Measurements from ENCODE around the gene LTV1.
"Not testable (repeated sequence)": the region's sequence is repeated elsewhere in the genome, so short reads cannot be mapped to it uniquely, and the experiment has no call there.

Gene LTV1, protein sequence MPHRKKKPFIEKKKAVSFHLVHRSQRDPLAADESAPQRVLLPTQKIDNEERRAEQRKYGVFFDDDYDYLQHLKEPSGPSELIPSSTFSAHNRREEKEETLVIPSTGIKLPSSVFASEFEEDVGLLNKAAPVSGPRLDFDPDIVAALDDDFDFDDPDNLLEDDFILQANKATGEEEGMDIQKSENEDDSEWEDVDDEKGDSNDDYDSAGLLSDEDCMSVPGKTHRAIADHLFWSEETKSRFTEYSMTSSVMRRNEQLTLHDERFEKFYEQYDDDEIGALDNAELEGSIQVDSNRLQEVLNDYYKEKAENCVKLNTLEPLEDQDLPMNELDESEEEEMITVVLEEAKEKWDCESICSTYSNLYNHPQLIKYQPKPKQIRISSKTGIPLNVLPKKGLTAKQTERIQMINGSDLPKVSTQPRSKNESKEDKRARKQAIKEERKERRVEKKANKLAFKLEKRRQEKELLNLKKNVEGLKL

DNA sequence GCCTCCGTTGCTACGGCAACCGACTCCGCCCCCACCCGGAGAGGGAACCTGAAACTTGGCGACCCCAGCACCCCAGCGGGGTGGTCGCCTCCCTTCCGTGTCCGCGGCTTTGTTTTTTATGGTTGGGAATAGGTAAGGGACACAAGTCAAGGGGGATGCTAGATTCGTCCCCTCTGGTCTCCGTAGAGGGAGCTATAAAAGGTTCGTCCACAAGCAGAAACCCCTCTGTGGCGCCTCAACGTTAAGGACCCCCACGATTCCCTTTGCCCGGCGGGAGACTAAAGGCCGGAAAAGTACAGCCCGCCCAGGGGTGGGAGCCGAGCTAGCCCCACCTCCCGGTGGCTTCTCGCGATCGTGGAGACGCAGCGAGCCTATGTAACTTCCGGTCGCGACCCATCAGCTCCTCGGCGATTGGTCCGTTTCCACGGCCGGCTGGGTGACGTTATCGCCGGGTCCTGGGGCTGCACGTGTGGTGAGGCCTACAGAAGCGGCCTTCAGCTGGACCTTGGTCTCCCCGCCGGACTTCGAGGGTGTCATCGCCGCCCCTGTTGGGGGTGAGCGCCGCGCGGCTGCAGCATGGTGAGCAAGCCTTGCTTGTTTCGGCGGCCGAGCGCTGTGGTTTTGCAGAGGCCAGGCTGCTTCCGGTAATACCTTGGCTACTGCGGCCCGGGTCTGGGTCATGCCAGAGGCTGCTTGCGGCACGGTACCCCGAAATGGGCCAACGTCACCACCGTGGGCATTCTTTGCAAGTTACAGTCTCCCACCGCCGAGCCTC, at the start of gene LTV1:
Gene LTV1 (plus strand): TSS at position 437 of the 775 bp plus-strand sequence. CDS start 140 bp downstream, at position 577.
- peak; percentile 93 for DNase-seq

DNA sequence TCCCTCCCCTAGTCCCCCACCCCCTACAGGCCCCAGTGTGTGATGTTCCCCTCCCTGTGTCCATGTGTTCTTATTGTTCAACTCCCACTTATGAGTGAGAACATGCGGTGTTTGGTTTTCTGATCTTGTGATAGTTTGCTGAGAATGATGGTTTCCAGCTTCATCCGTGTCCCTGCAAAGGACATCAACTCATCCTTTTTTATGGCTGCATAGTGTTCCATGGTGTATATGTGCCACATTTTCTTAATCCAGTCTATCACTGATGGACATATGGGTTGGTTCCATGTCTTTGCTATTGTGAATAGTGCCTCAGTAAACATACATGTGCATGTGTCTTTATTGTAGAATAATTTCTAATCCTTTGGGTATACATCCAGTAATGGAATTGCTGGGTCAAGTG, 46.6 kb upstream of the LTV1 start:
- not testable (repeated sequence) for DNase-seq

DNA sequence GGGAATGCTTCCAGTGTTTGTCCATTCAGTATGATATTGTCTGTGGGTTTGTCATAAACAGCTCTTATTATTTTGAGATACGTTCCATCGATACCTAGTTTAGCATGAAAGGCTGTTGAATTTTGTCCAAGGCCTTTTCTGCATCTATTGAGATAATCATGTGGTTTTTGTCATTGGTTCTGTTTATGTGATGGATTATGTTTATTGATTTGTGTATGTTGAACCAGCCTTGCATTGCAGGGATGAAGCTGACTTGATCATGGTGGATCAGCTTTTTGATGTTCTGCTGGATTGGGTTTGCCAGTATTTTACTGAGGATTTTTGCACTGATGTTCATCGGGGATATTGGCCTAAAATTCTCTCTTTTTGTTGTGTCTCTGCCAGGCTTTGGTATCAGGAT, 44.7 kb upstream of the LTV1 start:
- not testable (repeated sequence) for DNase-seq

DNA sequence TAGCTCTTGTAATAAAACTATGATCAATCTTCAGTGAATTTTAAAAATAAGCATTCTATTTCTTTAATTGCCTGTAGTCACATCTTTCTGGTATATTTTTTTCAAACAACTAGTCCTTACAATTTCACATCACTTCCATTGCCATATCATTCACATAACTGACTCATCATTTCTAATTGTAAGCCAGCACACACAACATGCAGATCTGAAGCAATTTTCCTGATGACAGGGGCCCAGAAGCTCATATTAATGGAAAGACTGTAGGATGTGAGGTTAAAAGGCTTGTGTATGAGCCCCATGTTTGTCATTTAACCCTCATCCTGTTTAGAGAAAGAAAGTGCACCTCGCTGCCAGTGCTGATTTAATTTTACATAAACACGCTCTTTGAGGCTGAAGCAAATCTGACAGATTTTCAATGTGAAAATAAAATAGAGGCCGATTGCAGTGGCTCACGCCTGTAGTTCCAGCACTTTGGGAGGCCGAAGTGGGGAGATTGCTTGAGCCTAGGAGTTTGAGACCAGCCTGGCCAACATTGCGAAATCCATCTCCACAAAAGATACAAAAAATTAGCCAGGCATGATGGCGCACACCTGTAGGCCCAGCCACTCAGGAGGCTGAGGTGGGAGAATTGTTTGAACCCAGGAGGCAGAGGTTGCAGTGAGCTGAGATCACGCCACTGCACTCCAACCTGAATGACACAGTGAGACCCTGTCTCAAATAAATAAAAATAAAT, 40.1 kb upstream of the LTV1 start:
- DNase-seq, result no peak

DNA sequence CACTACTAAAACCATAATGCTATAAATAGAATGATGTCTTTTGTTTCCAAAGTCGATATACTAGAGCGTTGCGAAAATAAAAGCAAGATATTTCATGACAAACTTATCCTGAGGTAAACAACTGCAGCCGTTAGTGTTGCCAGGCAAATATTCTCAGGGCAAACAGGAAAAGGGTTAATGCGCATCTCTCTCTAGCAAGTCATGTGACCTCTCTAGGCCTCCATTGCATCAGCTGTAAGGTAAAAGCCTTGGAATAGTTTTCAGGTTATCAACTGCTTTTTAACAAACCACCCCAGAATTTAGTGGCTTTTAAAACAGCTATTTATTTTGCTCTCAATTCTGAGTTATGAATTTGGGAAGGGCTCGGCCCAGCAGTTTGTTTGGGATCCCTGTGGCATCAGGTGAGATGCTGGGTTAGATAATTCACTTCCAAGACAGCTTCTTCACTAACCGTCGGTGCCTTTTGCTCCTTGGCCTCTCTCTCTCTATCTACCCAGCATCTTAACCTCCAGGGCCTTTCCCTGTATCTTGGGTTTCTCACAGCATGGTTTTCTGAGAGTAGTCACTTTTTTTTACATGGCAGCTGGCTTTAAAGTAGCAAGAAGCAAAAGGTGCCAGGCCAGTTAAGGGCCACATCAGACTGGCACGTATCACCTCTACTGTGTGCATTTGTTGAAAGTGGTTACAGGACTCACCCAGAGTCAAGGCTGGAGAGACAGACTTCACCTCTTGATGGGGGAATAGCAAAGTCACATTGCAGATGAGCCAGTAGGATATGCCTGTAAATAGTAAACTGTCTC, 39.2 kb upstream of the LTV1 start:
- DNase-seq, result no peak

DNA sequence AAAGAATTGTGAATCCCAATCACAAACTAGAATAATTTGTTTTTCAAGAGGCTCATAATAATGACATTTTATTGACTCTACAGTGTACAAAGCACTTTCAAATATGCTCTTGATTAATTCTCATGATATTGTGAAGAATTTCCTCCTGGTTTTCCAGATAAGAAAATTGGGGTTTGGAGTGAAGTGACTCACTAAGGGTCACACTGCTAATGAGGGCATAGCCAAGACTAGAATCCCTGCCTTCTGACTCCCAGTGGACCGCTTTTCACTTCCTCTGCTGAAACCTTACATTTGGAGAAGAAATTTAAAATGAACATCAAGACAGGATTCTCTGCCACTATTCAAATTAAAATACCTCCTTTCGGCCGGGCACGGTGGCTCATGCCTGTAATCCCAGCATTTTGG, 38.3 kb upstream of the LTV1 start:
- DNase-seq, result no peak

DNA sequence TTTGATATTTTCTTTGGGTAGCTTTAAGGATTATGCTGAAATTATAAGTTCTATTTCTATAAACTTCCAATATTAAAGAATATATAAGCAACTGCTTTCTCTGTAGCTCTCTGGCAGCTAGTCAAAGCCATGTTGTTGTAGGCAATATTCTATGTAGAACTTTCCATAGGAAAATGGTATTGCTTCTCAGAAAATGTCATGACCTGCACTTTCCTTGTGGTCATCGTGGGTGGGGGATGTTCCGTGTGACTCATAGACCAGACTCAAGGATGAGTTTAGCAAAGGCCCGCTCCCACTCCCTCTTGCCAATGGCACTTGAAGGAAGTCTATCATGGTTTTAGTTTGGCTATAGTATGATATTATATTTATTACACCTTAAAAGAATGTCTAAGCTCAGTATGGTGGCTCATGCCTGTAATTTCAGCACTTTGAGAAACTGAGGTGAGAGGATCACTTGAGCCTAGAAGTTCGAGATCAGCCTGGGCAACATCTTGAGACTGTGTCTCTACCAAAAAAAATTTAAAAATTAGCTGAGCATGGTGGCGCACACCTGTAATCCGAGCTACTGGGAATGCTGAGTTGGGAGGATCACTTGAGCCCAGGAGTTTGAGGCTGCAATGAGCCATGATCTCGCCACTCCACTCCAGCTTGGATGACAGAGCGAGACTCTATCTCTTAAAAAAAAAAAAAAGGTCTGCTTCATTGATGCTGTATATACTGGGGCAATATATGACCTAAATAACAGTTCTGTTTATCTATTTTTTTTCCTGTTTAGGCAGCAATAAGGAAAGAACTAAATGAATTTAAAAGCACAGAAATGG, 36.6 kb upstream of the LTV1 start:
- no peak for DNase-seq

DNA sequence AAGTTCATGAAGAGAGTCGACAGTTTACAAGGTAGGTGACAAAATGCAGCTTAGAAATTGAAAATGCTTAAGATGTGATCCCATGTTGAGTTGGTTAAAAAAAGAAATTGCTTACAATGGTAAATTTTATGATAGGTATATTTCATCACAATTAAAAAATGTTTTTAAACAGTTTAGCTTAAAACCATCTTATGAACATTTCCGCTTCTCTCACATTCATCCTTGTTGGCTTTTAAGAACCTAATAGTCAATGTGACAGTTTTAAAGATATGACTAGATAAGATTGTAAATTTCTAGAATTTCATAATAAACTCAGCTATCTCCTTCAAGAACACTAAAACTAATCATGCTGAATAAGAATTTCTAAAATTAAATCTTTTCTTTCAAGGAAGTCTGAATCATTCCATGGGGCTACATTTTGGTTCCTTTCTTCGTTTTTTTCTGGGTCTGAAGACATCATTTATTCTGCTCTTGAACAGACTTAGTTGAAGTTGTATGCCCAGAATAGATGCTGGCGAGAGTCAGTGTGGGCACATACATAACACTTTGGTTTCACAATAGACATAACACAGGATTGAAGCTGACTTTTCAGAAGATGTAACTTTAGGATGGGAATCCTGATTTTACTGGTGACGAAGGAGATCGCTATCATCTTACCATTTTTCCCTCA, 35.9 kb upstream of the LTV1 start:
- no peak for DNase-seq

DNA sequence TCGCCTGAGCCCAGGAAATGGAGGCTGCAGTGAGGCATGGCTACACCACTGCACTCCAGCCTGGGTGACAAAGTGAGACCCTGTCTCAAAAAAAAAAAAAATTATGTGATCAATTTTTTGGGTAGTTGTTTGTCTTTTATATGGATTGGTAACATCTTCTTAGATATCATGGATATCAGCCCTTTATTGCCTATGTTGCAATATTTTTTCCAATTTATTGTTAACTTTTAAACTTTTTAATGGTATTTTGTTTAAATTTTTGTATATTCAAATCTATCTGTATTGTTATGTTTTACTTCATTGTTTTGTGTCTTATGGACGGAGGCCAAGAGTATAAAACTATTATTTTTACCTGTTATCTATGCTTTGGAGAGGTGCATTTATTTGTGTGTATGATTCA, 32.4 kb upstream of the LTV1 start:
- no peak for DNase-seq

DNA sequence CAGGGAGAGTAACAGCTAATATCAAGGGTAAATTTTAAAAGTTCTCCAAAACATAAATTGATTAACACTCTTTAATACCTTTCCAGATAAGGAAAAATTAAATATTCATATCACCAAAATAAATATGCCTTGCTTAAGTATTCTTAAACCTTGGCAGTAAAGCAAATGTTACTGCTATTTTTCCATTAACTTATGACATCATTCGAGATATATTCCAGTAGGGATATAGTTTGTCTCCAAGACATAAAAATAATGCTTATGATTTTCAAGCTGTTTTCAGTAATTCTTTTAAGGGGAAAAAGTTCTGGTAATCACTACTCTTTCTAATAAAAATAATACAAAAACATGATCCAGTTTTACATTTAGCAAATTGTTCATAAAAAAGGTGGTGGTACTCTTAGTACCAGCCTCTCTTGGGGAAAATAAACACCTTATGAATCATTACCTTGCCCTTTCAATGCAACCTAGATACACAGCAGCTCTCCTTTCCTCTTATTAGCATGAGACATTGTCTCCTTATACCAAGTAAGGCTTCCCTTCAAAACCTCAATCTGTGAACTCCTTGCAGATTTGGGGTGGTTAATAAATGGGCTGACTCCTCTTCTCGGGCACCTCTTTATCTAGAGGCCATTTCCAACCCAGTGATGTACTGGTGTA, 31.5 kb upstream of the LTV1 start:
- DNase-seq, result no peak

DNA sequence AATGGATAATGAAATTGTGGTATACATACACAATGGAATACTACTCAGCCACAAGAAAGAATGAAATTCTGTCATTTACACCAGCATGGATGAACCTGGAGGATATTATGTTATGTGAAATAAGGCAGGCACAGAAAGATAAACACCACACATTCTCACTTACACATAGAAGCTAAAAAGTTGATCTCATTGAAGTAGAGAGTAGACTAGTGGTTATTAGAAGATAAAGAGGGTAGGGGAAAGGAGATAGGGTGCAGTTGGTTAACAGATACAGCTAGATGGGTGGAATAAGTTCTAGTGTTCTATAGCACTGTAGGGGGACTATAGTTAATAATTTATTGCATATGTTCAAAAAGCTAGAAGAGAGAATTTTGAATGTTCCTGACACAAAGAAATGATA, 25.5 kb upstream of the LTV1 start:
- DNase-seq, result no peak

DNA sequence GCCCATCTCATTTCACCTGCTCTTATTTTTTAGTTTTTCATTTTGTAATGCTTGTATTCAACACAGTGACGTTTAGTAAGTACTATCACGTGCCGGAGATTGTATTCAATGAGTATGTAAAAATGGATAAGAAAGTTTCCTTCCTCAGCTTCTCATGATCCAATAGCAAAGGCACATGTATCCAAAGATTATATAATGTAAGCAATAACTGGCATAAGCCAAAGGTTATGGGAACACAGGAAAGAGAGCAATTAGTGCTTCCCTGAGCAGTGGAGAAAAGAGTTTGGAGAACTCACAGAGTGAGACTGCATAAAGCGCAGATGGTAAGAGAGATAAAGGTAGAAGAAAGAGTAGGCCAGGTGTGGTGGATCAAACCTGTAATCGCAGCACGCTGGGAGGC, 21.8 kb upstream of the LTV1 start:
- DNase-seq, result no peak

DNA sequence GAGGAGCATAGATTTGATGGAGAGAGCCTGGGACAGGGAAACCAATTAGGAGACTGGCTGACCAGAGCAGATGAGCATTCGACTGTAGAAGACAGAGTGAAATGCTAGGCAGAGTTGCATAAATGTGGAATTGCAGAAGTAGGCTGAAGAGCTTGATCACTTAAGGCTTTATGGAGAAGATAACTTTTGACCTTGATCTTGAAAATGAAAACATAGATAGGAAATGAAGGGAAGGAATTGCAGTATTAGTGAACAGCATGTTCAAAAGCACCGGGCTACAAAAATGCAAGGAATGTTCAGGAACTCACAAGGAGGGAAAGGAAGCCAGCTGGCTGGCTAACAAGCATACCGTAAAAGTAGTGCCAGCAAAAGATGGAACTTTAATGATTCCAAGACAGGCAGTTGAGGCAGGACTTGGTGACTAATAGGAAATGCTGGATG, 20.5 kb upstream of the LTV1 start:
- DNase-seq, result no peak

DNA sequence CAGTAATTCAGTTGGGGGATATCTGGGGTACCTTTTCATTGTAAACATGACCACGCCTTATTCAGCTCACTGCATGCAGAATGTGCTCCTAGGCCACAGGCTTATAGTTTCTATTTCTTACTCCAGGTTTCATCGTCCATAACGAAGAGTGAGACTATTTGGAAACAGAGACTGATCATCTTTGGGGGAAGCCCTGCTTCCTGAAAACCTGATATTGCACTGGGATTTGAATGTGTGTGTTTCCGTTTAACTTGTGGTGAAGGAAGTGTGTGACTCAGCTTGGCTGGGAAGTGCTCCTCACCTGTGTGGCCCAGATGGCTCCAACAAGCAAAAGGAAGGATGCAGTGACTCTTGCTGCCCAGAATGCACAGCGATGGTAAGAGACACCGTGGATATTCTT, 19.6 kb upstream of the LTV1 start:
- DNase-seq, result no peak

DNA sequence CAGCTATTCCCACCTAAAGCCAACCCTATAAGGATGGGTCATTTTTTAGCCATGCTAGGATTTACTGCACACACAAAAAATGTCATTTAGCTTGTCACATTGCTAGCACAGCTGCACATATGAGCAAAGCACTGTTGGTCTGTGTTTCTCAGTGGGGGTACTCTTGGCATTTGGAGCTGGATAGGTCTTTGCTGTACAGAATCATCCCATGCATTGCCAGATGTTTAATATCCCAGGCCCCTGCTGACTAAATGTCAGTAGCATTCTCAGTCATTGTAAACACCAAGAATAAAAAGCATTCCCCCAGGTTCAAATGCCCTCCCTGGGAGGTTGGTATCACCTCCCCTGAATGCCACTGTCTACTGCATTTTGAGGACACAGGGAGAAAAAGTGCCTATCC, 14.6 kb upstream of the LTV1 start:
- no peak for DNase-seq

DNA sequence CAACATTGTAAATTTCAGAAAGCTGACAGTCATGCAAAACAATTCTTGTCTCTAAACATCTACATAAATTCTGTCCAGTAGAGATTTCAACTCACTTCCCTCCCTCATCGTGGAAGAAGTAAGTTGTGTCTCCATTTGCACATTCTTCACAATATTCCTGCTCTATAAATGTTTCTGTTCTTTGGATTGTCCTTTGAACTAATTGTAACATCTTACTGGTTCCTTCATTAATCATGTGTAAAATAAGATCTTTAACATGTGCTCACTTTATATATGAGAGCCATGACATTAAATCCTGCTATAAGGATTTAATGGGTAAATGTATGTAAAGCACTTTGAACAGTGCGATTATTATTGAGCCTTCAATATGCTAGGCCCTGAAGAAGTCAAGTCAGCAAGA, 7.0 kb upstream of the LTV1 start:
- no peak for DNase-seq

DNA sequence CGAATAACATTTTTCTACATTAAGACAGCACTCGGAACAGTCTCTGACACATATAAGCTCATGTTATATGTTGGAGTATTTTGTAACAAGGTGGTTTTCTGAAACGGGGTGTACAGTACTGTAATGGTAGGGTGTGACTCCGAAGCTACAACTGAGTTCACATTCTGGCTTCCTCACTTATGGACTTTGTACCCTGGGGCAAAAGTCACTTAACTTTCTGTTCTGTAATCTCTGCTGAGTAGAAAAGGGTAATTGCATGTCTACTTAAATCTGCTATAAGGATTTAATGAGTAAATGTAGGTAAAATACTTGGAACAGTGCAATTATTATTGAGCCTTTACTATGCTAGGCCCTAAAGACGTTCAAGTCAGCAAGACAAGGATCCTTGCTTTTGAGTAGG, 4.7 kb upstream of the LTV1 start:
- DNase-seq, result no peak

DNA sequence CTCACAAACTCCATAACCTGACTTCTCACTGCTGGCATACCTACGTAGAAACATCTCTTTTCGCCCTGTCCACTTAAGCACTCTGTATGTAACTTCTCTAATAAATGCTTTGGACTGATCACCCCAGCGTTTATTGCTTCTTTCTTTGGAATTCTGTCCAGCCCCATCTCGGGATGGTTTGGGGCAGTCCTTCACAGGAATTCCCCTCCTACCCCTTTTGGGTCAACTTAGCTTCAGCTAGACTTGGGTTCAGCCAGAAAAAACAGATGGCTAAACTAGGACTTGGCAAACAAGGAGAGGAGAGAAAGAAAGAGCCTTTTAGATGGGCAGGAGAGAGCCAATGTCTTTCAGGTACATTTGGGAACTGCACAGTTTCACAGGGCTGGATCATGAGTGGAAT, 3.9 kb upstream of the LTV1 start:
- DNase-seq, result no peak

DNA sequence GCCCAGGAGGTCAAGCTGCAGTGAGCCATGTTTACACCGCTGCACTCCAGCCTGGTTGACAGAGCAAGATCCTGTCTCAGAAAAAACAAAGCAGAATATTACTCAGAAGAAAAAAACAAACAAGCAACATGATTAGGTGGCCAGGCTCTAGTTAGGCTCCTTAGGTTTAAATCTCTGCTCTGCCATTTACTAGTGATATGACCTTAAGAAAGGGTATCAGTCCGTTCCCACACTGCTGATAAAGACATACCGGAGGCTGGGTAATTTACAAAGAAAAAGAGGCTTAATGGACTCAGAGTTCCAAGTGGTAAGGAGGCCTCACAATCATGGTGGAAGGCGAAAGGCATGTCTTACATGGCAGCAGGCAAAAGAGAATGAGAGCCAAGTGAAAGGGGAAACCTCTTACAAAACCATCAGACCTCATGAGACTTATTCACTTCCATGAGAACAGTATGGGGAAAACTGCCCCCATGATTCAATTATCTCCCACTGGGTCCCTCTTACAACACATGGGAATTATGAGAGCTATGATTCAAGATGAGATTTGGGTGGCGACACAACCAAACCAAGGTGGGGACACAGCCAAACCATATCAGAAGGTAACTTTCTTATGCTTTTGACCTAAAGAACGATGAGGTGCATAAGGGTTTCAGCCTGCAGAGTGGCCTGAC, 2.4 kb upstream of the LTV1 start:
- DNase-seq, result no peak

DNA sequence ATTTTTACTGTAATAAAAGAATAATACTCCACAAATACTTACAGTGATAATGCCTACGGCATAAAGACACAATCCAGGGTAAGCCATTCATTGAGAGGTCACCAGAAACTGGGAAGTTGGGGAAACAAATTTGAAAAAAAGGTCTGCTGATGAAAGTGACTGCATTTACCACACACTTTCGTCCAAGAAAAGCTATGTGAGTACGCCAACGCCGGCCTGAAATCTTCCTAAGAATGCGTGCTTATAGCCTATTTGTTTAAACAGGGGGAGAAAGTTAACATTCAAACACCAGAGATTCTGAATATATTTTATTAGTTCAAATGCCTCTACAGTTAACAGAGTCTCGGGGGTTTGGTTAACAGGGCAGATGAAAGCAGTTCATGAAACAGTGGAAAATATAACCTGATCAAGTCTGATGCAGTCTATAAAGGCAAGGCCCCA, 657 bp upstream of the LTV1 start:
- DNase-seq, result no peak

All from KG1 (cell line).